Kidney tubule cell (primary cell): Measurements from ENCODE around the gene SPRED1.
A peak's percentile ranks its signal among the peaks of the same experiment; 100 is the strongest.

Experiments used
- DNase-seq: peaks from one replicate; pipeline ENCODE4 v3.0.0-alpha.2; 2018; ENCODE audit warnings: low spot score

SPRED1 gene

GRCh38 chr15:38252481-38253350, at the start of gene SPRED1:
SPRED1 (plus strand) TSS chr15:38252836; CDS start chr15:38253186, 350 bp downstream.
- peak; percentile 67 for DNase-seq

- DNase-seq, result no peak
These were observed 46.9 kb upstream of the SPRED1 start for GRCh38 chr15:38205526-38206272.

GRCh38 chr15:38207621-38208020, 45.0 kb upstream of the SPRED1 start:
- DNase-seq, result peak; percentile 63

GRCh38 chr15:38208206-38208605, 44.4 kb upstream of the SPRED1 start:
- DNase-seq, result no peak

GRCh38 chr15:38208779-38209178, 43.9 kb upstream of the SPRED1 start:
- no peak for DNase-seq

GRCh38 chr15:38211249-38211648, 41.4 kb upstream of the SPRED1 start:
- DNase-seq, result no peak

- no peak for DNase-seq
These were observed 40.8 kb upstream of the SPRED1 start for GRCh38 chr15:38211811-38212210.

GRCh38 chr15:38212729-38213351, 39.8 kb upstream of the SPRED1 start:
- peak; percentile 28 for DNase-seq

GRCh38 chr15:38213356-38213755, 39.3 kb upstream of the SPRED1 start:
- no peak for DNase-seq

- DNase-seq, result no peak
These were observed 36.9 kb upstream of the SPRED1 start for GRCh38 chr15:38215707-38216106.

- no peak for DNase-seq
These were observed 35.9 kb upstream of the SPRED1 start for GRCh38 chr15:38216763-38217162.

- peak; percentile 59 for DNase-seq
These were observed 35.4 kb upstream of the SPRED1 start for GRCh38 chr15:38217191-38217595.

- no peak for DNase-seq
These were observed 34.6 kb upstream of the SPRED1 start for GRCh38 chr15:38217788-38218609.

- no peak for DNase-seq
These were observed 31.9 kb upstream of the SPRED1 start for GRCh38 chr15:38220606-38221273.

GRCh38 chr15:38224486-38224885, 28.1 kb upstream of the SPRED1 start:
- DNase-seq, result no peak

GRCh38 chr15:38225381-38225780, 27.3 kb upstream of the SPRED1 start:
- DNase-seq, result no peak

GRCh38 chr15:38226608-38227266, 25.9 kb upstream of the SPRED1 start:
- DNase-seq, result peak; percentile 93

- no peak for DNase-seq
These were observed 24.7 kb upstream of the SPRED1 start for GRCh38 chr15:38227941-38228340.

GRCh38 chr15:38228618-38229017, 24.0 kb upstream of the SPRED1 start:
- DNase-seq, result no peak

GRCh38 chr15:38229705-38230310, 22.8 kb upstream of the SPRED1 start:
- DNase-seq, result no peak
